IMR-90 (cell line): ENCODE measurements around the gene ACCSL.

Source experiments
- CEBPB ChIP-seq: IDR thresholded peaks from 2 replicates; pipeline ENCODE4 v1.6.1; 2012; ENCODE audit warnings: low read depth, low read length, improper control_type of control experiment
- CHD1 ChIP-seq: IDR thresholded peaks from 2 replicates; pipeline ENCODE4 v1.6.1; 2012; ENCODE audit warnings: low read depth, low read length, improper control_type of control experiment
- FOS ChIP-seq: fragments of 150-350 bp; IDR thresholded peaks from 2 replicates; pipeline ENCODE4 v1.6.1; 2016; ENCODE audit warnings: low read depth, low read length
- MAFK ChIP-seq: IDR thresholded peaks from 2 replicates; pipeline ENCODE4 v1.6.1; 2012; ENCODE audit warnings: low read depth, low read length, improper control_type of control experiment
- POLR2A ChIP-seq: IDR thresholded peaks from 2 replicates; pipeline ENCODE4 v1.6.1; 2012; ENCODE audit warnings: mild to moderate bottlenecking, low read depth, low read length
- RCOR1 ChIP-seq: IDR thresholded peaks from 2 replicates; pipeline ENCODE4 v1.6.1; 2012; ENCODE audit warnings: mild to moderate bottlenecking, low read length, improper control_type of control experiment; ENCODE audit not compliant: insufficient replicate concordance
- RFX5 ChIP-seq: IDR thresholded peaks from 2 replicates; pipeline ENCODE4 v1.8.0; 2012; ENCODE audit warnings: low read depth, mild to moderate bottlenecking, low read length, moderate library complexity
- SMC3 ChIP-seq: fragments of 150-350 bp; IDR thresholded peaks from 2 replicates; pipeline ENCODE4 v1.6.1; 2016; ENCODE audit warnings: low read depth, mild to moderate bottlenecking, antibody characterized with exemption, low read length, moderate library complexity
- TF ChIP-seq, protein P1 (sequence below): conservative IDR thresholded peaks from 2 replicates; pipeline ENCODE4 v1.5.1; 2012; ENCODE audit warnings: mild to moderate bottlenecking, low read depth, low read length, improper control_type of control experiment
- TF ChIP-seq, protein P2 (sequence below): fragments of 150-350 bp; IDR thresholded peaks from 2 replicates; pipeline ENCODE4 v1.6.1; 2017; ENCODE audit warnings: mild to moderate bottlenecking, antibody characterized with exemption, low read length, low read depth
- TF ChIP-seq, protein P3 (sequence below): fragments of 150-350 bp; IDR thresholded peaks from 2 replicates; pipeline ENCODE4 v1.6.1; 2016; ENCODE audit warnings: low read depth, mild to moderate bottlenecking, low read length, moderate library complexity, borderline replicate concordance

DNA sequence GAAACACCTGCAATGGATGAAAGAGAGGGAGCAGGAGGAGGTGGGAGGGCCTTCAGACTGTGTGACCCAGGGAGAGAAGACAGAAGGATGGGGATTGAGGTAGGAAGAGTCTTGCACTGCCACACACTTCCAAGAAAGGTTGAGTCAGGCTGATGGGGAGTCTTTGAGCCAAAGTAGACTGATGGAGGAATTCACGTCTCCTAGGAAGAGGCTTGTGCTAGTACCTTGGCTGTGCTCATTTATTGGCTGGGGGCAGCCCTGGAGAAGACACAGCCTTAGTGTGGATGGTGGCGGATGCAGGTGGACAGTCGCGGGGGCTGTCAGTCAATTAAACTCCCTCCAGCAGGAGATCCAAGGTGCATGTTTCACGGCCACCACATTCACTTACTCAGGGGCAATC lies 16.2 kb upstream of the ACCSL start:
- TF ChIP-seq, protein P1, sequence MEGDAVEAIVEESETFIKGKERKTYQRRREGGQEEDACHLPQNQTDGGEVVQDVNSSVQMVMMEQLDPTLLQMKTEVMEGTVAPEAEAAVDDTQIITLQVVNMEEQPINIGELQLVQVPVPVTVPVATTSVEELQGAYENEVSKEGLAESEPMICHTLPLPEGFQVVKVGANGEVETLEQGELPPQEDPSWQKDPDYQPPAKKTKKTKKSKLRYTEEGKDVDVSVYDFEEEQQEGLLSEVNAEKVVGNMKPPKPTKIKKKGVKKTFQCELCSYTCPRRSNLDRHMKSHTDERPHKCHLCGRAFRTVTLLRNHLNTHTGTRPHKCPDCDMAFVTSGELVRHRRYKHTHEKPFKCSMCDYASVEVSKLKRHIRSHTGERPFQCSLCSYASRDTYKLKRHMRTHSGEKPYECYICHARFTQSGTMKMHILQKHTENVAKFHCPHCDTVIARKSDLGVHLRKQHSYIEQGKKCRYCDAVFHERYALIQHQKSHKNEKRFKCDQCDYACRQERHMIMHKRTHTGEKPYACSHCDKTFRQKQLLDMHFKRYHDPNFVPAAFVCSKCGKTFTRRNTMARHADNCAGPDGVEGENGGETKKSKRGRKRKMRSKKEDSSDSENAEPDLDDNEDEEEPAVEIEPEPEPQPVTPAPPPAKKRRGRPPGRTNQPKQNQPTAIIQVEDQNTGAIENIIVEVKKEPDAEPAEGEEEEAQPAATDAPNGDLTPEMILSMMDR, result no peak
- TF ChIP-seq, protein P2, sequence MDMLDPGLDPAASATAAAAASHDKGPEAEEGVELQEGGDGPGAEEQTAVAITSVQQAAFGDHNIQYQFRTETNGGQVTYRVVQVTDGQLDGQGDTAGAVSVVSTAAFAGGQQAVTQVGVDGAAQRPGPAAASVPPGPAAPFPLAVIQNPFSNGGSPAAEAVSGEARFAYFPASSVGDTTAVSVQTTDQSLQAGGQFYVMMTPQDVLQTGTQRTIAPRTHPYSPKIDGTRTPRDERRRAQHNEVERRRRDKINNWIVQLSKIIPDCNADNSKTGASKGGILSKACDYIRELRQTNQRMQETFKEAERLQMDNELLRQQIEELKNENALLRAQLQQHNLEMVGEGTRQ, result no peak
- TF ChIP-seq CHD1 (no peak), MAFK (no peak), SMC3 (no peak), CEBPB (no peak), FOS (no peak), POLR2A (no peak), RCOR1 (no peak), RFX5 (no peak)
- TF ChIP-seq, protein P3, sequence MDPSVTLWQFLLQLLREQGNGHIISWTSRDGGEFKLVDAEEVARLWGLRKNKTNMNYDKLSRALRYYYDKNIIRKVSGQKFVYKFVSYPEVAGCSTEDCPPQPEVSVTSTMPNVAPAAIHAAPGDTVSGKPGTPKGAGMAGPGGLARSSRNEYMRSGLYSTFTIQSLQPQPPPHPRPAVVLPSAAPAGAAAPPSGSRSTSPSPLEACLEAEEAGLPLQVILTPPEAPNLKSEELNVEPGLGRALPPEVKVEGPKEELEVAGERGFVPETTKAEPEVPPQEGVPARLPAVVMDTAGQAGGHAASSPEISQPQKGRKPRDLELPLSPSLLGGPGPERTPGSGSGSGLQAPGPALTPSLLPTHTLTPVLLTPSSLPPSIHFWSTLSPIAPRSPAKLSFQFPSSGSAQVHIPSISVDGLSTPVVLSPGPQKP, result no peak
